ENCODE results near the gene SLC7A1. TPM values are rescaled to one million over a fixed set of nuclear protein-coding genes. Genes with fewer than 3 reads are reported as not detected.
A peak's percentile ranks its signal among the peaks of the same experiment; 100 is the strongest.

The SLC7A1 gene
- total and polyA plus RNA-seq, 2 of the 4 experiments (the other 2 are of a cell fraction), result 9.7 to 22.3 TPM

DNA sequence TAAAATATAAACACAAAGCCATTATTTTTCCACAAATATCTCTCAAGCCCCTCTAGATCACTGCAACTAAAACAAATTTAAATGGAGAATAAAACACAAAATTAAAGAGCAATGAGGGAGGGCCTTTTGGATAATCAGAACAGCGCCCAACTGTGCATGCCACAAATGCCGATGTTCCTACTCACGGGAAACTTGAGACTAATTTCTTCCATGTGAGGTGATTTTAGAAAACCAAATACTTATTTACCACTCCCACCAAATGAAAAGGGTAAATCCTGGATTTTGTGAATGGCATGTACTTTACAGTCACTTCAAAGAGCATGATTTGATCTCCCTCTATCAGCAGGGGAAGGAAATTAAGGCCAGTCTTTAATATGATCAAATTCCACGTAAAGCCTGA is 74.8 kb downstream of the SLC7A1 start:
- H2AK9ac ChIP-seq (replicated peaks; ENCODE audit: low read depth, low read length, poor library complexity), result no peak overlapping the region
- no peak overlapping the region for H2BK5ac ChIP-seq (ENCODE audit: low read depth, low read length, poor library complexity, severe bottlenecking)
- ChIA-PET CTCF (no interaction called here), POLR2A (ENCODE audit: unreplicated experiment) (no interaction called here)
- in situ Hi-C loops (cut with MboI; ENCODE audit: low sequenced_read_pairs) (no loop called here), dilution Hi-C loops (cut with HindIII; ENCODE audit: low sequenced_read_pairs, unreplicated experiment) (no loop called here), intact Hi-C loops (cut with micrococcal nuclease) (loop anchor here (5.0 kb wide), 1 partner anchor 72 kb away; no protein-coding TSS in a partner anchor)
- H3K4me1 ChIP-seq (ENCODE audit: control insufficient read depth, insufficient read depth, low read length), result peaks cover 7% of the 10 kb centered on the region
- H3K9ac ChIP-seq (ENCODE audit: low read depth, low read length), result no peak overlapping the region
- H3K4me3 ChIP-seq (ENCODE audit: insufficient read depth, low read depth, low read length), result no peak overlapping the region
- peak; percentile 55 for DNase-seq
- 0 out of 2 replicates have a peak overlapping the region, but pooled peaks have one; percentile 4 for H2BK20ac ChIP-seq (ENCODE audit: low read depth, low read length)
- no peak overlapping the region for H3K23ac ChIP-seq (ENCODE audit: low read depth, low read length)
- TF ChIP-seq MXI1 (IDR thresholded peaks at IDR 0.05; ENCODE audit: borderline replicate concordance, low read depth, low read length), result no peak
- TF ChIP-seq, protein P1, sequence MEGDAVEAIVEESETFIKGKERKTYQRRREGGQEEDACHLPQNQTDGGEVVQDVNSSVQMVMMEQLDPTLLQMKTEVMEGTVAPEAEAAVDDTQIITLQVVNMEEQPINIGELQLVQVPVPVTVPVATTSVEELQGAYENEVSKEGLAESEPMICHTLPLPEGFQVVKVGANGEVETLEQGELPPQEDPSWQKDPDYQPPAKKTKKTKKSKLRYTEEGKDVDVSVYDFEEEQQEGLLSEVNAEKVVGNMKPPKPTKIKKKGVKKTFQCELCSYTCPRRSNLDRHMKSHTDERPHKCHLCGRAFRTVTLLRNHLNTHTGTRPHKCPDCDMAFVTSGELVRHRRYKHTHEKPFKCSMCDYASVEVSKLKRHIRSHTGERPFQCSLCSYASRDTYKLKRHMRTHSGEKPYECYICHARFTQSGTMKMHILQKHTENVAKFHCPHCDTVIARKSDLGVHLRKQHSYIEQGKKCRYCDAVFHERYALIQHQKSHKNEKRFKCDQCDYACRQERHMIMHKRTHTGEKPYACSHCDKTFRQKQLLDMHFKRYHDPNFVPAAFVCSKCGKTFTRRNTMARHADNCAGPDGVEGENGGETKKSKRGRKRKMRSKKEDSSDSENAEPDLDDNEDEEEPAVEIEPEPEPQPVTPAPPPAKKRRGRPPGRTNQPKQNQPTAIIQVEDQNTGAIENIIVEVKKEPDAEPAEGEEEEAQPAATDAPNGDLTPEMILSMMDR (conservative IDR thresholded peaks at IDR 0.05; ENCODE audit: low read depth, low read length), result no peak
- TF ChIP-seq, protein P2, sequence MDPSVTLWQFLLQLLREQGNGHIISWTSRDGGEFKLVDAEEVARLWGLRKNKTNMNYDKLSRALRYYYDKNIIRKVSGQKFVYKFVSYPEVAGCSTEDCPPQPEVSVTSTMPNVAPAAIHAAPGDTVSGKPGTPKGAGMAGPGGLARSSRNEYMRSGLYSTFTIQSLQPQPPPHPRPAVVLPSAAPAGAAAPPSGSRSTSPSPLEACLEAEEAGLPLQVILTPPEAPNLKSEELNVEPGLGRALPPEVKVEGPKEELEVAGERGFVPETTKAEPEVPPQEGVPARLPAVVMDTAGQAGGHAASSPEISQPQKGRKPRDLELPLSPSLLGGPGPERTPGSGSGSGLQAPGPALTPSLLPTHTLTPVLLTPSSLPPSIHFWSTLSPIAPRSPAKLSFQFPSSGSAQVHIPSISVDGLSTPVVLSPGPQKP (IDR thresholded peaks at IDR 0.05; ENCODE audit: borderline replicate concordance, low read depth, low read length), result no peak
- TF ChIP-seq RCOR1 (IDR thresholded peaks at IDR 0.05; ENCODE audit: insufficient replicate concordance, low read length), result no peak
- peaks cover 6% of the 10 kb centered on the region; the same call in 1 of the 2 replicates for H4K20me1 ChIP-seq (ENCODE audit: insufficient read depth, low read length)
- H3K56ac ChIP-seq (ENCODE audit: extremely low read depth, insufficient read depth, low read length), result no peak overlapping the region
- H3K14ac ChIP-seq (replicated peaks; ENCODE audit: low read depth, low read length), result no peak overlapping the region; the same call in 1 of the 2 replicates
- no peak overlapping the region for H2AK5ac ChIP-seq (ENCODE audit: low read depth, low read length)
- H2AFZ ChIP-seq (replicated peaks; ENCODE audit: low read length, poor library complexity), result no peak overlapping the region
- WGBS, 2 experiments (ENCODE audit: extremely low coverage in 2 of 2, insufficient read length in 1 of 2), result no CpG with 5 or more reads among the region's 4 CpGs
- H3K4ac ChIP-seq (ENCODE audit: low read depth, low read length), result no peak overlapping the region; the same call in 1 of the 2 replicates
- peak overlapping the region; percentile 52; the same call in 1 of the 2 replicates for H2BK120ac ChIP-seq (ENCODE audit: low read depth, low read length)
- BruUV-seq (replicated peaks), result no TSS peak
- H3K18ac ChIP-seq (ENCODE audit: low read depth, low read length), result no peak overlapping the region
- no peak overlapping the region for H3K27ac ChIP-seq (ENCODE audit: insufficient read depth, low read length)
- H3K79me1 ChIP-seq (ENCODE audit: low read depth in 1 of 2, low read length in 2 of 2), result peaks cover 30 to 52% of the 10 kb centered on the region in 2 experiments
- no peak overlapping the region for H4K8ac ChIP-seq (ENCODE audit: low read depth in 2 of 2, low read length in 2 of 2)
- H4K5ac ChIP-seq (ENCODE audit: low read depth, low read length), result no peak overlapping the region; the same call in 1 of the 2 replicates
- H4K91ac ChIP-seq (ENCODE audit: insufficient read depth, low read depth, low read length), result no peak overlapping the region
- no peaks in the 10 kb centered on the region for H3K9me3 ChIP-seq (ENCODE audit: control insufficient read depth, insufficient read depth, low read length)
- peaks cover 62% of the 10 kb centered on the region for H3K36me3 ChIP-seq (ENCODE audit: control insufficient read depth, insufficient read depth, low read length)
- H3K9me1 ChIP-seq (ENCODE audit: insufficient read depth, low read length), result peaks cover 14% of the 10 kb centered on the region
- peak; percentile 82 for ATAC-seq (ENCODE audit: low read depth)
- no peak overlapping the region for H2BK15ac ChIP-seq (ENCODE audit: low read depth, low read length)
- no peaks in the 10 kb centered on the region for H3K27me3 ChIP-seq (ENCODE audit: control insufficient read depth, insufficient read depth, low read length)
- no peak overlapping the region for H3K4me2 ChIP-seq (ENCODE audit: low read depth, low read length)
